ENCODE measurements around the gene NCAM2. TPM values are rescaled to one million over a fixed set of nuclear protein-coding genes. Genes with fewer than 3 reads are reported as not detected.

Gene NCAM2
- total RNA-seq, 1 experiment from 2014 or later, result not detected

- H3K4me1 ChIP-seq (ENCODE audit: control insufficient read depth in 1 of 2, insufficient read depth in 2 of 2, low read length in 2 of 2), result no peaks in the 10 kb centered on the region
- no peaks in the 10 kb centered on the region for H3K27me3 ChIP-seq (ENCODE audit: insufficient read depth, low read length)
- H4K20me1 ChIP-seq (ENCODE audit: insufficient read depth), result no peaks in the 10 kb centered on the region
- no peak overlapping the region for H3K4me2 ChIP-seq (ENCODE audit: low read length)
- ATAC-seq, result no peak
- BruUV-seq (replicated peaks), result no TSS peak
- intact Hi-C loops (cut with micrococcal nuclease), result no loop called here
- H3K9me2 ChIP-seq (ENCODE audit: insufficient read depth), result no peaks in the 10 kb centered on the region
- no peak overlapping the region for H3K9ac ChIP-seq (ENCODE audit: low read length)
- H2AFZ ChIP-seq (ENCODE audit: low read depth, low read length, poor library complexity, severe bottlenecking), result no peak overlapping the region
- H3K9me3 ChIP-seq (ENCODE audit: control insufficient read depth in 1 of 2, insufficient read depth in 1 of 2, low read depth in 1 of 2, low read length in 2 of 2), result peaks cover 5 to 28% of the 10 kb centered on the region in 2 experiments; a peak in 2 of 4 replicates
- no peaks in the 10 kb centered on the region for H3K36me3 ChIP-seq (ENCODE audit: control insufficient read depth in 1 of 2, insufficient read depth in 2 of 2, low read length in 2 of 2)
- ChIA-PET CTCF (no interaction called here), POLR2A (no interaction called here), RAD21 (ENCODE audit: low non-redundant PET in 1 of 2, low total read pairs in 2 of 2, uncharacterized antibody in 2 of 2, unreplicated experiment in 2 of 2) (no interaction called here)
- no peak overlapping the region for H3K4me3 ChIP-seq (replicated peaks in 1 of 2; ENCODE audit: low read depth in 1 of 2, low read length in 2 of 2)
- no peak for DNase-seq (ENCODE audit: low read depth, low spot score)
- no peaks in the 10 kb centered on the region for H3K79me2 ChIP-seq (ENCODE audit: insufficient read depth, low read length)
- no peak for TF ChIP-seq MAX (IDR thresholded peaks at IDR 0.05)
- no peak for TF ChIP-seq ZBTB33 (IDR thresholded peaks at IDR 0.05; ENCODE audit: extremely low read depth, insufficient replicate concordance, low read length)
- TF ChIP-seq CTCF (IDR thresholded peaks at IDR 0.05 in 2 of 3, conservative IDR thresholded peaks at IDR 0.05 in 1 of 3; ENCODE audit: borderline replicate concordance in 1 of 3, insufficient read depth in 1 of 3, low read depth in 2 of 3, low read length in 2 of 3), result no peak
- TF ChIP-seq REST (IDR thresholded peaks at IDR 0.05; ENCODE audit: low read depth), result no peak
- TF ChIP-seq SIN3A (IDR thresholded peaks at IDR 0.05; ENCODE audit: low read depth), result no peak
- TF ChIP-seq JUND (IDR thresholded peaks at IDR 0.05), result no peak
- TF ChIP-seq EGR1 (IDR thresholded peaks at IDR 0.05; ENCODE audit: low read depth), result no peak
- no peak for TF ChIP-seq SP1 (IDR thresholded peaks at IDR 0.05; ENCODE audit: low read depth)
- TF ChIP-seq CBX3 (IDR thresholded peaks at IDR 0.05; ENCODE audit: low read depth), result no peak
- no peak for TF ChIP-seq EZH2phosphoT487 (IDR thresholded peaks at IDR 0.05; ENCODE audit: borderline replicate concordance)
- TF ChIP-seq ZNF274 (IDR thresholded peaks at IDR 0.05; ENCODE audit: low read depth, low read length), result no peak
- no peak for TF ChIP-seq ATF3 (IDR thresholded peaks at IDR 0.05)
- TF ChIP-seq SRF (IDR thresholded peaks at IDR 0.05; ENCODE audit: low read depth), result no peak
- TF ChIP-seq TCF7L2 (IDR thresholded peaks at IDR 0.05; ENCODE audit: borderline replicate concordance, extremely low read depth, insufficient read depth, insufficient read length), result no peak
- no peak for TF ChIP-seq POLR2AphosphoS5 (IDR thresholded peaks at IDR 0.05; ENCODE audit: low read depth, low read length)
- TF ChIP-seq FOSL1 (IDR thresholded peaks at IDR 0.05; ENCODE audit: low read depth), result no peak
- TF ChIP-seq RAD21 (IDR thresholded peaks at IDR 0.05; ENCODE audit: low read depth), result no peak
- no peak for TF ChIP-seq ELF1 (IDR thresholded peaks at IDR 0.05; ENCODE audit: borderline replicate concordance, low read depth)
- TF ChIP-seq YY1 (IDR thresholded peaks at IDR 0.05; ENCODE audit: extremely low read depth, insufficient replicate concordance, low read depth, low read length), result no peak
- no peak overlapping the region for H3K27ac ChIP-seq (ENCODE audit: low read depth, low read length)
Measured at GRCh38 chr21:21030311-21030710, 32.1 kb downstream of the NCAM2 start.

Measured in HCT116 (cell line).